ENCODE results near the gene CDC14A.

DNA sequence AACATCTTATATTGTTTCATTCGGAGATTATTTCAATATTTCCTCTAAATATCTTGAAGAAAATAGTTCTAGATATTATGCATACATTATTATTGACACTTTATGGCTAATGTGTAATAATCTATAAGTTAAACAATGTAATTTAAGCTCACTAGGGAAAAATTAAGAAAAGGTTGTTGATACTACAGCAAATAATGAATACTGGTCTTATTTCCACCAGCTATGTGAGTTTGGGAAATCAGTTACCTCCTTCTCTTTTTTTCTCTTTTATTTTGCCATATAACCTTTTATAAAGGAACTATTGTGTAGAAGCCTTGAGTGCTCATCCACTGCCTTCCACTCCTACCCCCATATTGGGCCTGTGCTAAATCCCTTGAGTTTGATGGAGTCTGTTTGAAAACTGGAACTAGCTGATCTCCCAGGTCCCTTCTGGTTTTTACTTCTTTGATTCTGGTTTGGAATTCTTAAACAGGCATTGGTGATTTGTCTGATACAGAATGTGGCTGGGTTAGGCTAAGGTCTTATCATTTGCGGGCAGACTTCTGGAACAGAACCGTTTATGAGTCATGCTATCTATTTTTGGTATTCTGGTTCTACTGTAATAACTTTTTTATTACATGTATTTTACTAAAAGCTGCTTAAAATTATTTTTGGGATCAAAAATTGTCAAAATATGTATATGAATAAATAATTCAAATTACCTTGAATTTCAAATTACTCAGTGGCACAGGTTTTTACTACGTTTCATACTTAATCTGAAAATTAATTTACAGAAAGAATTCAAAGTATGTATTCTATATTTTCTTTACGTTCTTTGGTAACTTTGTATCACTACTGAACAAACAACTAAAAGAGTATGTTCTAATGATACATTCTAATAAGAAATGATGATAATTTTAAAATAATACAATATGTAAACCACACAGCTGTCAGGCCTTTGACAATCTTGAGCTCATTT, 5.0 kb upstream of the CDC14A start:
- TF ChIP-seq GATA2 (IDR thresholded peaks at IDR 0.05; ENCODE audit: low read depth, low read length), result no peak
- no peak for TF ChIP-seq GATA3 (IDR thresholded peaks at IDR 0.05; ENCODE audit: low read depth, low read length)

All from SH-SY5Y (cell line).